ENCODE results near the gene PTPRT. TPM values are rescaled to one million over a fixed set of nuclear protein-coding genes. Genes with fewer than 3 reads are reported as not detected.

PTPRT gene
- total and polyA plus RNA-seq, 2 of the 13 experiments (the other 11 are each of a cell fraction or from before 2014, with no cell fraction given) = under 0.01 to 0.09 TPM

DNA sequence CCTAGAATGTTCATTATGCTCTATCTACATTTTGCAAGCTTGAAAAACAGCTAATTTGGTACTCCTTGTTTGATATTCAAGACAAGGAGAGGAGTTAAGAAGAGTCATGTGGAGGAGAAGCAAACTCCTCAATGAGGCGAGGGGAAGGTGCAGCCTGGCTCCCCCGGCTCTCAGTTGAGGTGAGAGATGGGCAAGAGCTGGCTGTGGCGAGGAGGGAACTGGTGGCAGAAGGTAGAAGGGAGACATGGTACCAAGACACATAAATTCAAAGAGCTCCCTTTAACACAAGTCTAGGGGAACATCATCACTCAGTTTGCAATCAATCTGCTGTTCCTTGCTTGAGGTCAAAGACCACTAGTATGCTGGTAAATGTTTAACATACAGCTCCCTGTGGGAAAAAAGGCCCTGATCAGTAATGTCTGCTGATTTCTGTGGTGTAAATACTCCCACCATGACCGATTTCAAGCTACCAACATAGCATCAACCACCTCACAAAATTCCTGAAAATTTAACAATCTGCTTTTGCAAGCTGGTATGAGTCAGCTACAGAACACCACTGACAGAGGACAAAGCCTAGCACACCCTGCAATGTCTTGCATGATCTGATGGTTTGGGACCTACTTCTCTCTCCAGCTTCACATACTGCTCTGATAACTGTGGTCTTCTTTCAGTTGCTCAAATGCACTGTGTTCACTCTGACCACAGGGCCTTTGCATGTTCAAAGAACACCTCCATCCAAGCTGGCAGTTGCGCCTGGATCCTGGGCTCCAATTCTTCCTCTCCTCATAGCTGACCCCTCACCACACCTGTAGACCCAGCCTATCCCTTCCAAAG, 1055.2 kb downstream of the PTPRT start (continued):
- no peak for TF ChIP-seq ZFYVE20 (CRISPR knock-in tag; IDR thresholded peaks at IDR 0.05; ENCODE audit: borderline replicate concordance, low read depth)
- TF ChIP-seq, protein P1, sequence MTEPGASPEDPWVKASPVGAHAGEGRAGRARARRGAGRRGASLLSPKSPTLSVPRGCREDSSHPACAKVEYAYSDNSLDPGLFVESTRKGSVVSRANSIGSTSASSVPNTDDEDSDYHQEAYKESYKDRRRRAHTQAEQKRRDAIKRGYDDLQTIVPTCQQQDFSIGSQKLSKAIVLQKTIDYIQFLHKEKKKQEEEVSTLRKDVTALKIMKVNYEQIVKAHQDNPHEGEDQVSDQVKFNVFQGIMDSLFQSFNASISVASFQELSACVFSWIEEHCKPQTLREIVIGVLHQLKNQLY (CRISPR knock-in tag; IDR thresholded peaks at IDR 0.05) = no peak
- peak; percentile 27; the same call in 1 of the 2 replicates for TF ChIP-seq ZFX (CRISPR knock-in tag; IDR thresholded peaks at IDR 0.05; ENCODE audit: low read depth)
- TF ChIP-seq, protein P2, sequence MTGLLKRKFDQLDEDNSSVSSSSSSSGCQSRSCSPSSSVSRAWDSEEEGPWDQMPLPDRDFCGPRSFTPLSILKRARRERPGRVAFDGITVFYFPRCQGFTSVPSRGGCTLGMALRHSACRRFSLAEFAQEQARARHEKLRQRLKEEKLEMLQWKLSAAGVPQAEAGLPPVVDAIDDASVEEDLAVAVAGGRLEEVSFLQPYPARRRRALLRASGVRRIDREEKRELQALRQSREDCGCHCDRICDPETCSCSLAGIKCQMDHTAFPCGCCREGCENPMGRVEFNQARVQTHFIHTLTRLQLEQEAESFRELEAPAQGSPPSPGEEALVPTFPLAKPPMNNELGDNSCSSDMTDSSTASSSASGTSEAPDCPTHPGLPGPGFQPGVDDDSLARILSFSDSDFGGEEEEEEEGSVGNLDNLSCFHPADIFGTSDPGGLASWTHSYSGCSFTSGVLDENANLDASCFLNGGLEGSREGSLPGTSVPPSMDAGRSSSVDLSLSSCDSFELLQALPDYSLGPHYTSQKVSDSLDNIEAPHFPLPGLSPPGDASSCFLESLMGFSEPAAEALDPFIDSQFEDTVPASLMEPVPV (CRISPR knock-in tag; IDR thresholded peaks at IDR 0.05) = no peak
- TF ChIP-seq ZNF260 (CRISPR knock-in tag; IDR thresholded peaks at IDR 0.05; ENCODE audit: borderline replicate concordance, low read depth) = no peak
- no peak for TF ChIP-seq NFIB (CRISPR knock-in tag; IDR thresholded peaks at IDR 0.05; ENCODE audit: borderline replicate concordance)
- no peak for TF ChIP-seq IRX3 (CRISPR knock-in tag; IDR thresholded peaks at IDR 0.05; ENCODE audit: borderline replicate concordance, low read depth)
- no peak for TF ChIP-seq TOPORS (CRISPR knock-in tag; IDR thresholded peaks at IDR 0.05)
- TF ChIP-seq, protein P3, sequence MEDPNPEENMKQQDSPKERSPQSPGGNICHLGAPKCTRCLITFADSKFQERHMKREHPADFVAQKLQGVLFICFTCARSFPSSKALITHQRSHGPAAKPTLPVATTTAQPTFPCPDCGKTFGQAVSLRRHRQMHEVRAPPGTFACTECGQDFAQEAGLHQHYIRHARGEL (CRISPR knock-in tag; IDR thresholded peaks at IDR 0.05) = no peak
- TF ChIP-seq, protein P4, sequence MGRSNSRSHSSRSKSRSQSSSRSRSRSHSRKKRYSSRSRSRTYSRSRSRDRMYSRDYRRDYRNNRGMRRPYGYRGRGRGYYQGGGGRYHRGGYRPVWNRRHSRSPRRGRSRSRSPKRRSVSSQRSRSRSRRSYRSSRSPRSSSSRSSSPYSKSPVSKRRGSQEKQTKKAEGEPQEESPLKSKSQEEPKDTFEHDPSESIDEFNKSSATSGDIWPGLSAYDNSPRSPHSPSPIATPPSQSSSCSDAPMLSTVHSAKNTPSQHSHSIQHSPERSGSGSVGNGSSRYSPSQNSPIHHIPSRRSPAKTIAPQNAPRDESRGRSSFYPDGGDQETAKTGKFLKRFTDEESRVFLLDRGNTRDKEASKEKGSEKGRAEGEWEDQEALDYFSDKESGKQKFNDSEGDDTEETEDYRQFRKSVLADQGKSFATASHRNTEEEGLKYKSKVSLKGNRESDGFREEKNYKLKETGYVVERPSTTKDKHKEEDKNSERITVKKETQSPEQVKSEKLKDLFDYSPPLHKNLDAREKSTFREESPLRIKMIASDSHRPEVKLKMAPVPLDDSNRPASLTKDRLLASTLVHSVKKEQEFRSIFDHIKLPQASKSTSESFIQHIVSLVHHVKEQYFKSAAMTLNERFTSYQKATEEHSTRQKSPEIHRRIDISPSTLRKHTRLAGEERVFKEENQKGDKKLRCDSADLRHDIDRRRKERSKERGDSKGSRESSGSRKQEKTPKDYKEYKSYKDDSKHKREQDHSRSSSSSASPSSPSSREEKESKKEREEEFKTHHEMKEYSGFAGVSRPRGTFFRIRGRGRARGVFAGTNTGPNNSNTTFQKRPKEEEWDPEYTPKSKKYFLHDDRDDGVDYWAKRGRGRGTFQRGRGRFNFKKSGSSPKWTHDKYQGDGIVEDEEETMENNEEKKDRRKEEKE (IDR thresholded peaks at IDR 0.05) = no peak
- no peak for TF ChIP-seq TP53 (CRISPR knock-in tag; conservative IDR thresholded peaks at IDR 0.05)
- TF ChIP-seq ZNF264 (CRISPR knock-in tag; IDR thresholded peaks at IDR 0.05) = no peak
- TF ChIP-seq ZNF354B (CRISPR knock-in tag; IDR thresholded peaks at IDR 0.05) = no peak
- TF ChIP-seq, protein P5, sequence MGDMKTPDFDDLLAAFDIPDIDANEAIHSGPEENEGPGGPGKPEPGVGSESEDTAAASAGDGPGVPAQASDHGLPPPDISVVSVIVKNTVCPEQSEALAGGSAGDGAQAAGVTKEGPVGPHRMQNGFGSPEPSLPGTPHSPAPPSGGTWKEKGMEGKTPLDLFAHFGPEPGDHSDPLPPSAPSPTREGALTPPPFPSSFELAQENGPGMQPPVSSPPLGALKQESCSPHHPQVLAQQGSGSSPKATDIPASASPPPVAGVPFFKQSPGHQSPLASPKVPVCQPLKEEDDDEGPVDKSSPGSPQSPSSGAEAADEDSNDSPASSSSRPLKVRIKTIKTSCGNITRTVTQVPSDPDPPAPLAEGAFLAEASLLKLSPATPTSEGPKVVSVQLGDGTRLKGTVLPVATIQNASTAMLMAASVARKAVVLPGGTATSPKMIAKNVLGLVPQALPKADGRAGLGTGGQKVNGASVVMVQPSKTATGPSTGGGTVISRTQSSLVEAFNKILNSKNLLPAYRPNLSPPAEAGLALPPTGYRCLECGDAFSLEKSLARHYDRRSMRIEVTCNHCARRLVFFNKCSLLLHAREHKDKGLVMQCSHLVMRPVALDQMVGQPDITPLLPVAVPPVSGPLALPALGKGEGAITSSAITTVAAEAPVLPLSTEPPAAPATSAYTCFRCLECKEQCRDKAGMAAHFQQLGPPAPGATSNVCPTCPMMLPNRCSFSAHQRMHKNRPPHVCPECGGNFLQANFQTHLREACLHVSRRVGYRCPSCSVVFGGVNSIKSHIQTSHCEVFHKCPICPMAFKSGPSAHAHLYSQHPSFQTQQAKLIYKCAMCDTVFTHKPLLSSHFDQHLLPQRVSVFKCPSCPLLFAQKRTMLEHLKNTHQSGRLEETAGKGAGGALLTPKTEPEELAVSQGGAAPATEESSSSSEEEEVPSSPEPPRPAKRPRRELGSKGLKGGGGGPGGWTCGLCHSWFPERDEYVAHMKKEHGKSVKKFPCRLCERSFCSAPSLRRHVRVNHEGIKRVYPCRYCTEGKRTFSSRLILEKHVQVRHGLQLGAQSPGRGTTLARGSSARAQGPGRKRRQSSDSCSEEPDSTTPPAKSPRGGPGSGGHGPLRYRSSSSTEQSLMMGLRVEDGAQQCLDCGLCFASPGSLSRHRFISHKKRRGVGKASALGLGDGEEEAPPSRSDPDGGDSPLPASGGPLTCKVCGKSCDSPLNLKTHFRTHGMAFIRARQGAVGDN (CRISPR knock-in tag; IDR thresholded peaks at IDR 0.05) = no peak
- 0 out of 2 replicates have a peak, but pooled peaks have one; percentile 51 for TF ChIP-seq ZFP37 (CRISPR knock-in tag; IDR thresholded peaks at IDR 0.05; ENCODE audit: borderline replicate concordance)
- TF ChIP-seq, protein P6, sequence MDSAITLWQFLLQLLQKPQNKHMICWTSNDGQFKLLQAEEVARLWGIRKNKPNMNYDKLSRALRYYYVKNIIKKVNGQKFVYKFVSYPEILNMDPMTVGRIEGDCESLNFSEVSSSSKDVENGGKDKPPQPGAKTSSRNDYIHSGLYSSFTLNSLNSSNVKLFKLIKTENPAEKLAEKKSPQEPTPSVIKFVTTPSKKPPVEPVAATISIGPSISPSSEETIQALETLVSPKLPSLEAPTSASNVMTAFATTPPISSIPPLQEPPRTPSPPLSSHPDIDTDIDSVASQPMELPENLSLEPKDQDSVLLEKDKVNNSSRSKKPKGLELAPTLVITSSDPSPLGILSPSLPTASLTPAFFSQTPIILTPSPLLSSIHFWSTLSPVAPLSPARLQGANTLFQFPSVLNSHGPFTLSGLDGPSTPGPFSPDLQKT (CRISPR knock-in tag; IDR thresholded peaks at IDR 0.05; ENCODE audit: borderline replicate concordance) = no peak
- TF ChIP-seq YEATS2 (CRISPR knock-in tag; IDR thresholded peaks at IDR 0.05; ENCODE audit: borderline replicate concordance) = no peak
